ENCODE results near the gene PTH.

Gene PTH

GRCh38 chr11:13473013-13473722, 22.6 kb downstream of the PTH start:
- H3K36me3 ChIP-seq (ENCODE audit: insufficient read depth, low read length) = no peaks in the 10 kb centered on the region
- H2AFZ ChIP-seq (ENCODE audit: low read depth, low read length) = no peak overlapping the region
- no peak overlapping the region for H3K4me3 ChIP-seq (ENCODE audit: low read length)
- peaks cover 8% of the 10 kb centered on the region for H3K4me1 ChIP-seq (ENCODE audit: insufficient read depth, low read length)
- peaks cover 4% of the 10 kb centered on the region for H3K27me3 ChIP-seq (ENCODE audit: insufficient read depth, low read length)
- H3K9me3 ChIP-seq (ENCODE audit: low read length) = peaks cover 3% of the 10 kb centered on the region

DNA sequence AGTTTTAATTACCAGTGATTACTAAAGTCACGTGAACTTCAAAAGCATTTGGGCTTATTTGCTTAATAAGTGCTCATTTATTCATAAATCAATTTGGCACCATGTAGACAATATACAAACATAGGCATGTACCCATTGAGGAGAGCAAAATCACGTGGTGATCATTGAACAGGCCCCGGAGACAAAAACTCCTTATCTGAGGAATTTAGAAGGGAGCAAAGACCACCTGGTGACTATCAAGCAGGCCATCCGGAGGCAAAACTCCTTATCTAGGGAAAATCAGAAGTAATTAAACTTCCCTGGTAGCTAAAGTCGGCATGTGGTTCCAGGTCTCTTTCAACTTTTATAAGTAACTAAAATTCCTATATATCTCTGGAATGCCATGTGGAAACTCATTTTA, 27.0 kb downstream of the PTH start:
- Histone ChIP-seq H3K9me3 (ENCODE audit: low read length) (peaks cover 3% of the 10 kb centered on the region), H3K27me3 (ENCODE audit: insufficient read depth, low read length) (peaks cover 2% of the 10 kb centered on the region), H3K4me3 (ENCODE audit: low read length) (no peak overlapping the region), H3K4me1 (ENCODE audit: insufficient read depth, low read length) (peaks cover 14% of the 10 kb centered on the region), H3K36me3 (ENCODE audit: insufficient read depth, low read length) (no peaks in the 10 kb centered on the region), H2AFZ (ENCODE audit: low read depth, low read length) (no peak overlapping the region)

GRCh38 chr11:13465909-13466371, 29.9 kb downstream of the PTH start:
- H2AFZ ChIP-seq (ENCODE audit: low read depth, low read length) = no peak overlapping the region

DNA sequence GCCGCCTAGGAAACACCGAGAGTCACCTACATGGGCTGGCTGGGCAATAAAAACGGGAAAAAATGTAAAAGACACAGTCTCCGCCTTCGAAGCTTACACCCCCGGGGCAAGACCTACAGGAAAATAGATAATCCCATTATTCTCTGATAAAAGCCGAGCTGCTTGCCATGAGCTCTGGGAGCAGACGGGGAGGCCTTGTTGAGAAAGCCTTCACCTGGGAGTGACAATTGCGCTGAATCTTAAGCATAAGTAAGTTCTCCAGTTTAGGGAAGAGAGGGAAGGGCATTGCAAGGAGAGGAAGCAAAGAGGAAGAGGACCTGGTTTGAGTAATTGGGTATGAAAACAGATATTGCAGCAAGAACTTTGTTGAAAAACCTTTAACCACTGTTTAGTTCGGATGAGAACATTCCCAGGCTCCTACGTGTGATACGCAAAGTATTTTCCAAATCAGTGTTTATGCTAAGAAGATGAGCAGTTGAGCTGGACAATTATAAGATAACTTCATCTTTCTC, 32.0 kb downstream of the PTH start:
- Histone ChIP-seq H2AFZ (ENCODE audit: low read depth, low read length) (peak overlapping the region; percentile 90), H3K4me3 (ENCODE audit: low read length) (peak overlapping the region; percentile 76), H3K36me3 (ENCODE audit: insufficient read depth, low read length) (peaks cover 4% of the 10 kb centered on the region), H3K4me1 (ENCODE audit: insufficient read depth, low read length) (peaks cover 30% of the 10 kb centered on the region), H3K27me3 (ENCODE audit: insufficient read depth, low read length) (no peaks in the 10 kb centered on the region), H3K9me3 (ENCODE audit: low read length) (no peaks in the 10 kb centered on the region)

More at GRCh38 chr11:13465909-13466371, 29.9 kb downstream of the PTH start:
- Histone ChIP-seq H3K4me3 (ENCODE audit: low read length) (no peak overlapping the region), H3K36me3 (ENCODE audit: insufficient read depth, low read length) (no peaks in the 10 kb centered on the region), H3K4me1 (ENCODE audit: insufficient read depth, low read length) (peaks cover 24% of the 10 kb centered on the region), H3K9me3 (ENCODE audit: low read length) (peaks cover 3% of the 10 kb centered on the region), H3K27me3 (ENCODE audit: insufficient read depth, low read length) (peaks cover 2% of the 10 kb centered on the region)

- no peaks in the 10 kb centered on the region for H3K9me3 ChIP-seq (ENCODE audit: low read length)
- peak within 1 kb of the TSS; percentile 90 for H2AFZ ChIP-seq (ENCODE audit: low read depth, low read length)
- peaks cover 4% of the 10 kb centered on the region for H3K36me3 ChIP-seq (ENCODE audit: insufficient read depth, low read length)
- H3K4me3 ChIP-seq (ENCODE audit: low read length) = peak within 1 kb of the TSS; percentile 76
- no peaks in the 10 kb centered on the region for H3K27me3 ChIP-seq (ENCODE audit: insufficient read depth, low read length)
- H3K4me1 ChIP-seq (ENCODE audit: insufficient read depth, low read length) = peaks cover 30% of the 10 kb centered on the region
Measured at GRCh38 chr11:13462901-13463778, 32.7 kb downstream of the PTH start, which contains the start of gene BTBD10. Gene BTBD10, minus strand, starts transcription at chr11:13463222. Its CDS starts 18,098 bp downstream, at chr11:13445124.

DNA sequence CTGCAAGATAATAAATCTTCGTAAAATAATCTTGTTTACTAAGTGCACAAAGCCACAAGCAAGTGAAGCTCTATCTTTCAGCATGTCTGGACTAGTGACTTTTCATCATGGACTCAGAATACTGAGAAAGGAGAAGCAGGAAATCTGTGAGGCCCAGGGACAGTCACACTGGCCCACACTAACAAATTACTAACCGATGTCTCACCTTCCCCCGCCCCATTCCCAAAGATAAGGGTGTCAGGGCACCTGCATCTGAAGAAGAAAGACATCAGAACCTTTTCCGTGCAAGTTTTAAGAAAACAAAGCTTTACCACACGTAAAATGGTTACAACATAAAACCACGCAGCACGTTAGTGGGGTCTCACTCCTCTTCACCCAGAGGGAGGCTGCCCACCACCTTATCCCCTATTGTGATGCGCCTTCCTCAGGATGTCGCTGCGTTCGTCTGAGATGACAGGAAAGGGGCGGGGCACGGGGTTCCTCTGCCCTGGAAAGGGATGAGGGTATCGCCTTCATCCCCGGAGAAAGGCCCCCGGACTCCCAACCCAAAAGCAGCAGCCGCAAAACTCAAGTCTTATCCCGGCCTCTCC, 33.4 kb downstream of the PTH start:
- Histone ChIP-seq H3K9me3 (ENCODE audit: low read length) (no peaks in the 10 kb centered on the region), H2AFZ (ENCODE audit: low read depth, low read length) (peak overlapping the region; percentile 90), H3K4me3 (ENCODE audit: low read length) (peak overlapping the region; percentile 76), H3K4me1 (ENCODE audit: insufficient read depth, low read length) (peaks cover 30% of the 10 kb centered on the region), H3K27me3 (ENCODE audit: insufficient read depth, low read length) (no peaks in the 10 kb centered on the region), H3K36me3 (ENCODE audit: insufficient read depth, low read length) (peaks cover 4% of the 10 kb centered on the region)

DNA sequence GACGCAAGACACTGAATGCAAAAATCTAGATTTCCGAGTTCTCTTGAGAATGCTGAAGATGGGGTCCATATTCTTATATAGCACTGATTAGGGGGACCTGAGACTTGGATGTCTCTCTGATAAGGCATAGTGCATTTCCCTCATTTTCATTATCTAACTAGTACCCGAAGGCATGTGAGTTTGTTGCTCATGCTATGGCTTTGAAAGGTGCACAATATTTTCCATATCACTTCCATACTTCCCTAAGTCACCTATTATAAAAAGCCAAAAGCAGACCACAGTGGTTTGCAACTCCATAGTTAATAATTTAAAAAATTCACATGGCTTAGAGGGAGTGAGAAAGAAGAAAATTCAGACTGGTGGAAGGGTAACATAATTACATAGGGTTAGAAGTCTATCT, 34.5 kb downstream of the PTH start:
- no peaks in the 10 kb centered on the region for H3K27me3 ChIP-seq (ENCODE audit: insufficient read depth, low read length)
- H3K9me3 ChIP-seq (ENCODE audit: low read length) = no peaks in the 10 kb centered on the region
- H2AFZ ChIP-seq (ENCODE audit: low read depth, low read length) = no peak overlapping the region
- H3K4me3 ChIP-seq (ENCODE audit: low read length) = peak overlapping the region; percentile 76
- H3K36me3 ChIP-seq (ENCODE audit: insufficient read depth, low read length) = peaks cover 4% of the 10 kb centered on the region
- H3K4me1 ChIP-seq (ENCODE audit: insufficient read depth, low read length) = peaks cover 30% of the 10 kb centered on the region

- no peaks in the 10 kb centered on the region for H3K27me3 ChIP-seq (ENCODE audit: insufficient read depth, low read length)
- no peak overlapping the region for H3K4me3 ChIP-seq (ENCODE audit: low read length)
- H3K36me3 ChIP-seq (ENCODE audit: insufficient read depth, low read length) = no peaks in the 10 kb centered on the region
- H3K4me1 ChIP-seq (ENCODE audit: insufficient read depth, low read length) = peaks cover 24% of the 10 kb centered on the region
- no peak overlapping the region for H2AFZ ChIP-seq (ENCODE audit: low read depth, low read length)
- H3K9me3 ChIP-seq (ENCODE audit: low read length) = peaks cover 1% of the 10 kb centered on the region
Measured at GRCh38 chr11:13450832-13451397, 44.9 kb downstream of the PTH start.

DNA sequence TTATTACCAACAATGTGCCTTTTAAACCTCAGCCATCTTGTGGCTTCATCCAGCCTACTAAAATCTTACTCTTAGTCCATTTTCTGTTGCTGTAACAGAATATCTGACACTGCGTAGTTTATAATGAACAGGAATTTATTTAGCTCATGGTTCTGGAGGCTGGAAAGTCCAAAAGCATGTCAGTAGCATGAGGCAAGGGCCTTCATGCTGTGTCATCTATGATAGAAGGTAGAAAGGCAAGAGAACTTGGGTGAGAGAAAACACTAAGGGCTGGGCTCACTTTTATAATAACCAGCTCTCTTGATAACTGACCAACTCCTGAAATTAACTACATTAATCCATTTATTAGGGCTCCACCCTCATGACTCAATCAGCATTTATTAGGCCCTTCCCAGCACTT, 46.3 kb downstream of the PTH start:
- Histone ChIP-seq H3K9me3 (ENCODE audit: low read length) (peaks cover 1% of the 10 kb centered on the region), H3K4me3 (ENCODE audit: low read length) (no peak overlapping the region), H2AFZ (ENCODE audit: low read depth, low read length) (no peak overlapping the region), H3K27me3 (ENCODE audit: insufficient read depth, low read length) (no peaks in the 10 kb centered on the region), H3K4me1 (ENCODE audit: insufficient read depth, low read length) (peaks cover 24% of the 10 kb centered on the region), H3K36me3 (ENCODE audit: insufficient read depth, low read length) (no peaks in the 10 kb centered on the region)

- H3K4me3 ChIP-seq (ENCODE audit: low read length) = no peak overlapping the region
- H3K27me3 ChIP-seq (ENCODE audit: insufficient read depth, low read length) = no peaks in the 10 kb centered on the region
- H3K9me3 ChIP-seq (ENCODE audit: low read length) = peaks cover 1% of the 10 kb centered on the region
- H2AFZ ChIP-seq (ENCODE audit: low read depth, low read length) = no peak overlapping the region
- H3K4me1 ChIP-seq (ENCODE audit: insufficient read depth, low read length) = peaks cover 24% of the 10 kb centered on the region
- H3K36me3 ChIP-seq (ENCODE audit: insufficient read depth, low read length) = no peaks in the 10 kb centered on the region
Measured at GRCh38 chr11:13448876-13449275, 46.9 kb downstream of the PTH start.

- H3K36me3 ChIP-seq (ENCODE audit: insufficient read depth, low read length) = no peaks in the 10 kb centered on the region
- no peaks in the 10 kb centered on the region for H3K27me3 ChIP-seq (ENCODE audit: insufficient read depth, low read length)
- H3K9me3 ChIP-seq (ENCODE audit: low read length) = peaks cover 1% of the 10 kb centered on the region
- H3K4me3 ChIP-seq (ENCODE audit: low read length) = no peak overlapping the region
- H3K4me1 ChIP-seq (ENCODE audit: insufficient read depth, low read length) = peaks cover 10% of the 10 kb centered on the region
- H2AFZ ChIP-seq (ENCODE audit: low read depth, low read length) = no peak overlapping the region
Measured at GRCh38 chr11:13446444-13446843, 49.4 kb downstream of the PTH start.

GRCh38 chr11:13445588-13445987, 50.2 kb downstream of the PTH start:
- H3K4me1 ChIP-seq (ENCODE audit: insufficient read depth, low read length) = peaks cover 4% of the 10 kb centered on the region
- no peak overlapping the region for H3K4me3 ChIP-seq (ENCODE audit: low read length)
- H3K36me3 ChIP-seq (ENCODE audit: insufficient read depth, low read length) = no peaks in the 10 kb centered on the region
- no peaks in the 10 kb centered on the region for H3K27me3 ChIP-seq (ENCODE audit: insufficient read depth, low read length)
- peaks cover 1% of the 10 kb centered on the region for H3K9me3 ChIP-seq (ENCODE audit: low read length)
- no peak overlapping the region for H2AFZ ChIP-seq (ENCODE audit: low read depth, low read length)

Measured in neuron (in vitro differentiated cells).